H1 (cell line): Measurements from ENCODE around the gene OSBPL6. TPM values are rescaled to one million over a fixed set of nuclear protein-coding genes. Genes with fewer than 3 reads are reported as not detected.

ENCODE experiments used
- EP300 ChIP-seq, 2 experiments: IDR thresholded peaks; 1 replicate in 1 of 2; 2 replicates in 1 of 2; pipeline ENCODE4 v1.6.1; 2011 to 2012; ENCODE audit warnings: low read depth in 2 of 2, low read length in 2 of 2, mild to moderate bottlenecking in 2 of 2, borderline replicate concordance in 1 of 2, inconsistent platforms in 1 of 2, moderate library complexity in 1 of 2
- POLR2AphosphoS5 ChIP-seq: IDR thresholded peaks from 2 replicates; pipeline ENCODE4 v1.6.1; 2011; ENCODE audit warnings: low read depth, low read length
- TBP ChIP-seq: IDR thresholded peaks from 2 replicates; pipeline ENCODE4 v1.6.1; 2011; ENCODE audit warnings: low read depth, low read length, improper control_type of control experiment
- polyA plus RNA-seq, 7 experiments: library from polyadenylated mRNA; depleted of rRNA in 3 of 7; stranded (reverse) in 5 of 7; unstranded in 2 of 7; fragments of >200 nt in 5 of 7; fragments of 200-250 nt in 2 of 7; gene quantifications; 1 replicate in 5 of 7; 2 replicates in 1 of 7; 4 replicates in 1 of 7; pipeline versions ENCODE4 v1.2.1 to v1.2.3, GENCODE V29; 2011 to 2013; ENCODE audit warnings: missing spikeins in 2 of 7, mixed read lengths in 2 of 7
- total RNA-seq: library from RNA; stranded (reverse); fragmentation: NEBNext Ultra II Directional; extraction: Animal tissue kit (Norgen Biotek cat#: 25700); gene quantifications from 2 replicates; pipeline ENCODE4 v1.2.1, GENCODE V29; 2021

OSBPL6 gene
- total and polyA plus RNA-seq, 2 of the 8 experiments (the other 6 are each of a cell fraction or from before 2014, with no cell fraction given): 1.7 to 5.6 TPM

GRCh38 chr2:178205853-178206521 is 11.7 kb downstream of the OSBPL6 start (continued):
- TF ChIP-seq EP300 (IDR thresholded peaks at IDR 0.05; ENCODE audit: borderline replicate concordance in 1 of 2, low read depth in 2 of 2, low read length in 2 of 2) (no peak), TBP (no peak), POLR2AphosphoS5 (no peak)
- TF ChIP-seq, all 59 proteins: peak for 0
